Left hindlimb (tissue), 1 donor: ENCODE data around the gene GOLGA6L2.
"Not testable (repeated sequence)": the region's sequence is repeated elsewhere in the genome, so short reads cannot be mapped to it uniquely, and the experiment has no call there.

ENCODE experiments used
- DNase-seq: peaks from one replicate; pipeline ENCODE4 v3.0.0-alpha.2; 2018

Gene GOLGA6L2

GRCh38 chr15:23447107-23447500 is at the start of gene GOLGA6L2:
TSS of gene GOLGA6L2 (minus strand) at chr15:23447243. CDS start at chr15:23447181, 62 bp downstream.
- DNase-seq = no peak

GRCh38 chr15:23484870-23485269 is 37.8 kb upstream of the GOLGA6L2 start:
- no peak for DNase-seq

GRCh38 chr15:23483821-23484299 is 36.8 kb upstream of the GOLGA6L2 start:
- no peak for DNase-seq

- DNase-seq = no peak
Measured at GRCh38 chr15:23482764-23483489, 35.9 kb upstream of the GOLGA6L2 start.

- no peak for DNase-seq
Measured at GRCh38 chr15:23482228-23482627, 35.2 kb upstream of the GOLGA6L2 start.

- DNase-seq = no peak
Measured at GRCh38 chr15:23477920-23478319, 30.9 kb upstream of the GOLGA6L2 start.

- DNase-seq = no peak
Measured at GRCh38 chr15:23472678-23473077, 25.6 kb upstream of the GOLGA6L2 start.

- no peak for DNase-seq
Measured at GRCh38 chr15:23472033-23472432, 25.0 kb upstream of the GOLGA6L2 start.

GRCh38 chr15:23467110-23467600 is 20.1 kb upstream of the GOLGA6L2 start:
- DNase-seq = no peak

- no peak for DNase-seq
Measured at GRCh38 chr15:23457890-23458289, 10.8 kb upstream of the GOLGA6L2 start.

- DNase-seq = no peak
Measured at GRCh38 chr15:23446215-23447106, 582 bp downstream of the GOLGA6L2 start.

- DNase-seq = no peak
Measured at GRCh38 chr15:23444269-23444668, 2.8 kb downstream of the GOLGA6L2 start.

- no peak for DNase-seq
Measured at GRCh38 chr15:23441204-23441603, 5.8 kb downstream of the GOLGA6L2 start.

- no peak for DNase-seq
Measured at GRCh38 chr15:23440596-23440995, 6.4 kb downstream of the GOLGA6L2 start.

GRCh38 chr15:23439513-23439912 is 7.5 kb downstream of the GOLGA6L2 start:
- DNase-seq = no peak

GRCh38 chr15:23438816-23439466 is 8.1 kb downstream of the GOLGA6L2 start:
- DNase-seq = no peak

- no peak for DNase-seq
Measured at GRCh38 chr15:23437673-23438072, 9.4 kb downstream of the GOLGA6L2 start.

GRCh38 chr15:23437146-23437545 is 9.9 kb downstream of the GOLGA6L2 start:
- no peak for DNase-seq

GRCh38 chr15:23436421-23436820 is 10.6 kb downstream of the GOLGA6L2 start:
- DNase-seq = no peak

- not testable (repeated sequence) for DNase-seq
Measured at GRCh38 chr15:23434699-23435098, 12.3 kb downstream of the GOLGA6L2 start.

- not testable (repeated sequence) for DNase-seq
Measured at GRCh38 chr15:23425327-23425726, 21.7 kb downstream of the GOLGA6L2 start.

- no peak for DNase-seq
Measured at GRCh38 chr15:23424111-23424904, 22.7 kb downstream of the GOLGA6L2 start.
